ENCODE data around the gene MED16.
"Not testable (repeated sequence)": the region's sequence is repeated elsewhere in the genome, so short reads cannot be mapped to it uniquely, and the experiment has no call there.

Gene MED16

DNA sequence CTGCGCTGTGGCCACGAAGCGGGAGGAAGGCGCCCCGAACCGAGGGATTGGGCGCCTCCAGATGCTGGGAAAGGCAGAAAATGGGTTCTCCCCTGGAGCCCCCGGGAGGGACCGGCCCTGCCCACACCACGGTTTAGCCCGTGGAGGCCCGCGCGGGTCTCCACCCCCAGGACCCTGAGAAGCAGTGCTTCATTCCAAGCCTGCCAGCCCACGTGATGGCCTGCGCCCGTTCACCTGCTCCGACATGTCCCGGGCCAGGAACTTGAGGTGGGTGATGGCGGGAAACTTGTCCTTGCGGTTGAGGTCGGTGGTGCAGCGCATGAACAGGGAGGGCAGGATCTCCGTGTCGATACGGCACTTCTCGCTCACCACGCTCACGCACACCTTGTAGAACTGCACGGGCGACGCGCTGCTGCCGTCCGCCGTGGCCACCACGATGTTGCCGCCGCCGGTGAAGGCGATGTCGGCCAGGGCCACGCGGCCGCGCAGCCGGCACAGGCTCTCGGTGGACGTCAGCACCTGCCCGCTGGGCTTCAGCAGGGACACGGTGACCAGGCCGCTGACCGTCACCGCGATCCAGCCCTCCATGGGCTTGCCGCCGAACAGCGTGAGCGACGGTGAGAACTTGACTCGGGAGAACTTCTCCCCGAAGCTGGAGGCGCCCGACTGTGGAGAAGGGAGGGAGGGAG, 7.3 kb downstream of the MED16 start:
- no peak for DNase-seq

GRCh38 chr19:884420-885211, 8.4 kb downstream of the MED16 start:
- DNase-seq: no peak

DNA sequence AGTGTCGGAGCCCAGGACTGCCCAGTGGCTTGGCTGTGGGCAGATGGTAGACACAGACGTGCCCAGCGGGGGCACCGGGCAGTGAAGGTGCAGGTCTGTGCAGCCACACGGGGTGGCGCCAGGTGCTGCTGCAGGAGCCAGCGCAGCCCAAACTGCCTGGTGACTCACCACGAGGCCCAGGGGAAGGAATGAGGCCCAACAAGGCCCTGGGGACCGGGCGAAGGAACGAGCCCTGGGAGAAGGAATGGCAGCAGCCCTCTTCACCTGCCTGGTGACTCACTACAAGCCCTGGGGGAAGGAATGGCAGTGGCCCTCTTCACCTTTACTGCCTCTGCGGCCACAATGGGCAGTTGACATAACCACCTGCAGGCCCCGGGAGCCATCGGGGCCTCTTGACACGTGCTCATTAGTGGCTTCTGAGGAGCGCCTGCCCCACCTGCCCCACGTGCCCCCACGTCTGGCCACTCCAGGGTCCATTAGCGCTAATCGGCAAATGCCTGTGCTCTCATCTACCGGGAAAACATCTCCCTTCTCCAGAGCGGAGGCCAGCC, 9.3 kb downstream of the MED16 start:
- DNase-seq: no peak

- DNase-seq: no peak
Measured at GRCh38 chr19:882871-883497, 10.0 kb downstream of the MED16 start.

GRCh38 chr19:881385-882071, 11.5 kb downstream of the MED16 start:
- no peak for DNase-seq

DNA sequence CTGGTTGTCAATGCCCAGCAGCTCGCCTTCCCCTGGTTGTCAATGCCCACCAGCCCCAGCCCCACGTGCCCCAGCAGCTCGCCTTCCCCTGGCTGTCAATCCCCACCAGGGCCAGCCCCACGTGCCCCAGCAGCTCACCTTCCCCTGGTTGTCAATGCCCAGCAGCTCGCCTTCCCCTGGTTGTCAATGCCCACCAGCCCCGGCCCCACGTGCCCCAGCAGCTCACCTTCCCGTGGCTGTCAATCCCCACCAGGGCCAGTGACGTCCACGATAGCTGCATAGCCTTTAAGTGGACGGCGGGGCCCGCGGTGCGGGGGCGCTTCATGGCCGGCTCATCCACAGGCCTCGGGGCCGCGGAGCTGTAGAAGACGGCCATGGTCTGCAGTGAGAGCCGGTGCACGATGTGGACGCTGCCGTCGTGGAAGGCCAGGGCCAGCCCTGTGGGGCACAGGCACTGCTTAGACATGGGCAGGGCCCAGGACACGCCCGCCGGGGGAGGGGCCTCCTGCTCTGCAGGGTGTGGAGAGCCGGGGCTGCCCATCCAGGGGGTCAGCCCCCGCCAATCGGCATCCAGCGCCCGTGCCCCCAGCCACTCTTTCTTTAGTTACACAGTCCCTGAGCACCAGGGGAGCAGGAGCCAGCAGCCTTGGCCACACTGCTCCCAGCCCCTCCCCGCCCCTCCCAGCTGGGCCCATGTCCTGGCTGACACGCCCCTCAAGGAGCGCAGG, 13.1 kb downstream of the MED16 start:
- DNase-seq: no peak

DNA sequence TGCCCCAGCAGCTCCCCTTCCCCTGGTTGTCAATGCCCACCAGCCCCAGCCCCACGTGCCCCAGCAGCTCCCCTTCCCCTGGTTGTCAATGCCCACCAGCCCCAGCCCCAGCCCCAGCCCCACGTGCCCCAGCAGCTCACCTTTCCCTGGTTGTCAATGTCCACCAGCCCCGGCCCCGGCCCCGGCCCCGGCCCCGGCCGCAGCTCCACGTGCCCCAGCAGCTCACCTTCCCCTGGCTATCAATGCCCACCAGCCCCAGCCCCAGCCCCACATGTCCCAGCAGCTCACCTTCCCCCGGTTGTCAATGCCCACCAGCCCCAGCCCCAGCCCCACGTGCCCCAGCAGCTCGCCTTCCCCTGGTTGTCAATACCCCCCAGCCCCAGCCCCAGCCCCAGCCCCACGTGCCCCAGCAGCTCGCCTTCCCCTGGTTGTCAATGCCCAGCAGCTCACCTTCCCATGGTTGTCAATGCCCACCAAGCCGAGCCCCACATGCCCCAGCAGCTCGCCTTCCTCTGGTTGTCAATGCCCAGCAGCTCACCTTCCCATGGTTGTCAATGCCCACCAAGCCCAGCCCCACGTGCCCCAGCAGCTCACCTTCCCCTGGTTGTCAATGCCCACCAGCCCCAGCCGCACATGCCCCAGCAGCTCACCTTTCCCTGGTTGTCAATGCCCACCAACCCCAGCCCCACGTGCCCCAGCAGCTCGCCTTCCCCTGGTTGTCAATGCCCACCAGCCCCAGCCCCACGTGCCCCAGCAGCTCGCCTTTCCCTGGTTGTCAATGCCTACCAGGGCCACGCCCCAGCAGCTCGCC, 14.0 kb downstream of the MED16 start:
- DNase-seq: not testable (repeated sequence)

DNA sequence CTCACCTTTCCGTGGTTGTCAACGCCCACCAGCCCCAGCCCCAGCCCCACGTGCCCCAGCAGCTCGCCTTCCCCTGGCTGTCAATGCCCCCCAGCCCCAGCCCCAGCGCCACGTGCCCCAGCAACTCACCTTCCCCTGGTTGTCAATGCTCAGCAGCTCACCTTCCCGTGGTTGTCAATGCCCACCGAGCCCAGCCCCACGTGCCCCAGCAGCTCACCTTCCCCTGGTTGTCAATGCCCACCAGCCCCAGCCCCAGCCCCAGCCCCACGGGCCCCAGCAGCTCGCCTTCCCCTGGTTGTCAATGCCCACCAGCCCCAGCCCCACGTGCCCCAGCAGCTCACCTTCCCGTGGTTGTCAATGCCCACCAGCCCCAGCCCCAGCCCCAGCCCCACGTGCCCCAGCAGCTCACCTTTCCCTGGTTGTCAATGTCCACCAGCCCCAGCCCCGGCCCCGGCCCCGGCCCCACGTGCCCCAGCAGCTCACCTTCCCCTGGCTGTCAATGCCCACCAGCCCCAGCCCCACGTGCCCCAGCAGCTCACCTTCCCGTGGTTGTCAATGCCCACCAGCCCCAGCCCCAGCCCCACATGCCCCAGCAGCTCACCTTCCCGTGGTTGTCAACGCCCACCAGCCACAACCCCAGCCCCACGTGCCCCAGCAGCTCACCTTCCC, 14.9 kb downstream of the MED16 start:
- DNase-seq: not testable (repeated sequence)

DNA sequence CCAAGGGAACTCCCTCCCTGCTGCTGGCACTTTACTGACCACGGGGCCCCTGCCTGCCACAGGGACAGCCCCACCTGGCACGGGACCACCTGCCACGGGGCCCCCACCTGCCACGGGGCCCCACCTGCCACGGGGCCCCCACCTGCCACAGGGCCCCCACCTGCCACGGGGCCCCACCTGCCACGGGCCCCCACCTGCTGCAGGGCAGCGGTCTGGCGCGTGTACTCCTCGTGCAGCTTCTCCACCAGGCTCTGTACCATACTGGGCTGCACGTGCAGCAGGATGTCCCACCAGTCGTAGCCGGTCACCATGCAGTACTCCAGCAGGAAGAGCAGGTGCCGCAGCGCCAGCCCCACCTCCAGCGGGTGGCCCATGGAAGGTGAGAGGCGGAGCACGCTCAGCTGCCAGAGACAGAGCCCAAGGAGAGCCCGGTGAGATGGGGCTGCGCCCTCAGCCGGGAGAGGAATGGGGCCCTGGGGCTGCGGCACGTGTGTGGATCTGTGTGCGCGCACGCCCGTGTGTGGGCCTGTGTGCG, 16.1 kb downstream of the MED16 start:
- DNase-seq: no peak

DNA sequence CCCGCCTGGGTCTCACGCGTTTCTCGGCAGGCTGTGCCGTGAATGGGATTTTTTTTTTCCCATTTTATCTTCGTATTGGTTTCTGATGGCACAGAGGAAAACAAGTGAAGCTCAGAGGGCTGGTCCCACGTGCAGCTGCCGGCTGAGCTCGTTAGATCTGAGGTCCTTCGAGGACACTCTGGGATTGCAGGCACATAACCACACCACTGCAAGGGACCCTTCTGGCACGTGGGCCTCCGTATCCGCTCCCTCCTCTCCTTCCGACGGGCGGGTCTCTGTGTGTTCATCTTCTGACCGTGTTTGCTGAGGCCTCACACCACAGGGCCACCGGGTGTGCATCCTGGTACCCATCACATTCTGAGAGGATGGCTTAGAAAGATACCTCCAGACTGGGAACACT, 16.9 kb downstream of the MED16 start:
- DNase-seq: no peak

GRCh38 chr19:875265-875879, 17.6 kb downstream of the MED16 start:
- no peak for DNase-seq

DNA sequence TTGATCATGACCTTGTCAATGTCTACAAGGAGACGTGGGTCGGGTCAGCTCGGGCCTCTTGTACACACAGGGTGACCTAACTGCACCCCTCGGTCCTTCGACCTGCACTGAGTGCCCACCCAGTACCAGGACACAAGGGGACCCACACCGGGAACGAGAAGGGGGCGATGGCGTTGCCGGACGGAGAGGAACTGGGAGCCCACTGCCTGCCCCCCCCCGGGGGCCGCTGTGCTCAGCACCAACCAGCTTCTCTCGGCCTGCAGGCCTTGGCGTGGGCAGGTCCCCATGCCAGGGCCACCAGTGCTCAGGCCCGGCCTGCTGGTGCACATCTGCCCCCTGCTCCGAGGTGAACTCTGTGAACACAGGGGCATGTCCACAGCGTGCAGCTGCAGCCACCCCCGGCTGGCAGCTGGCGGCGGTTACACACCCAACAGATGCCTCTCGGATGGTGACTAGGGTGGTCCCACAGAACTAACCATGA, 19.4 kb downstream of the MED16 start:
- no peak for DNase-seq

DNA sequence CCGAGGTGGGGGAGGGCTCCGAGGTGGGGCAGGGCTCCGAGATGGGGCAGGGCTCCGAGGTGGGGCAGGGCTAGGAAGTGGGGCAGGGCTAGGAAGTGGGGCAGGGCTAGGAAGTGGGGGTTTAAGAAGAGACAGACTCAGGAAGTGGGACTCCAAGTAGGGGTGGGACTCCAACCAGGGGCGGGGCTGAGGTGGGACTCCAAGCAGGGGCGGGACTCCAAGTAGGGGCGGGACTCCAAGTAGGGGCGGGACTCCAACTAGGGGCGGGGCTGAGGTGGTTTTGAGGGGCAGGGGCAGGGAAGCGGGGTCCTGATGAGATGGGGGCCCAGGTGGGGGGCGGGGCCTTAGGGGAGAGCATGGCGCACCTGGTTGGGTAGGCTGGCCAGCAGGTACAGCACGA, 19.9 kb downstream of the MED16 start:
- DNase-seq: peak in 1 of 2 donors; percentile 28

DNA sequence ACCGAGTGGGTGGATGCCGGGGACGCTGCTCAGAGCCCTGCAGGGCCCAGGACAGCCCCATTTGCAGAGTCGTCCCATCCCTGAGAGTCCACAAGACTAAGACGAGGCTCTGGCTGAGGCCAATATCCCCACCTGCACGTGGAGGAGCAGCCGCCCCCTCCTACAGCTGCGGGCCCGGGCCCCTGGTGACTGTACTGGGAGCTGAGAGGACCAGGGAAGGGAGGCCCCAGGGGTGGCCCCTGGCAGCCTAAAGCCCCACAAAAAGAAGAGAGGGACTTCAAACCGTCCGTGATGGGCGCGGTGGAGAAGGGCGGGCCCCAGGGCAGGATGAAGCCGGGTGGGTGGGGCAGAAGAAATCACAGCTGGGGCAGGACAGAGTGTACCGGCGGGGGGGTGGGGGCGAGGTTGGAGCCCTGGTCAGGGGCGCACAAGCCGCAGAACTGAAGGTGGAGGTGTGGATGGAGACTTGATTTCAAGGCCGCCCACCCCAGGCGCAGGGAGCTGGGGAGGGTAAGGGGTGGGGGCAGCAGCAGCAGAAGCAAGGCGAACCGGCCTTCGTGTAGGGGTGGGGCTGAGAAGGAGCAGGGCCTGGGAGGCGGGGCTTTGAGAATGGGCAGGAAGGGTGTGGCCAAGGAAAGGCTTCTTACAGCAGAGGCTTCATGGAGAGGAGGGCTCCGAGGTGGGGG, 20.6 kb downstream of the MED16 start:
- DNase-seq: peak; percentile 21 to 26

DNA sequence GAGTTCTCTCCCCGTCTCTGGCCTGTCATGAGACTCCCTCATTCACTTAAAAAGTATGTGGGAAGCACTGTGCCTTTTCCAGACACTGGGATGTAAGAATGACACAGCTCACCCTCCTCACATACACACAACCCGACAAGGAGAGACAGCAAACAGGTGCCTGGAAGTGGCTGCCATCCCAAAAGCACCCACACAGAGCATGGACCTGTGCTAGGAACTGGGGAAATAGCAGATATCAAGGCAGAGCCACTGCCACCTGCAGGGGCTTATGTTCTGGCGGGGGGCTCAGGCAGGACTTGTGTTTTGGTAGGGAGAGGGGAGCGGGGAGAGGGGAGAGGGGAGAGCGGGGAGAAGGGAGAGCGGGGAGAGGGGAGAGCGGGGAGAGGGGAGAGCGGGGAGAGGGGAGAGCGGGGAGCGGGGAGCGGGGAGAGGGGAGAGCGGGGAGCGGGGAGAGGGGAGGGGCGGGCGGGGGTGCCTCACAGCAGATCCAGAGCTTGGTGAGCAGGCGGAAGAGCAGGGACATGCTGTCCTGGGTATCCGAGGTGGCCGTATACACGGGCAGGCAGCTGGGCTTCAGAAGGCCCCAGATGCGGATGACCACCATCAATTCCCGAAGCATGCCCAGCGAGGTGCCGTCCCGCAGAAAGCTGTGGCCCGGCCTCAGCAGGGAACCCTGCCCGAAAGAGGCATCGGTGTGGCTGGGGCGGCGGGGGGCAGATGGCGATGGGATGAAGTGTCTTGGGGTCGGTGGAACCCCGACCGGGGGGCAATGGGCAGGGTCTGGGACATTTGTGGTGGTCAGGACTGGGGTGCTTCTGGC, 21.3 kb downstream of the MED16 start:
- DNase-seq: no peak

GRCh38 chr19:870963-871401, 22.0 kb downstream of the MED16 start:
- no peak for DNase-seq

GRCh38 chr19:870314-870713, 22.7 kb downstream of the MED16 start:
- DNase-seq: no peak

Data from bone marrow (tissue), 2 donors.